ENCODE results near the gene HNRNPLL.

HNRNPLL gene

DNA sequence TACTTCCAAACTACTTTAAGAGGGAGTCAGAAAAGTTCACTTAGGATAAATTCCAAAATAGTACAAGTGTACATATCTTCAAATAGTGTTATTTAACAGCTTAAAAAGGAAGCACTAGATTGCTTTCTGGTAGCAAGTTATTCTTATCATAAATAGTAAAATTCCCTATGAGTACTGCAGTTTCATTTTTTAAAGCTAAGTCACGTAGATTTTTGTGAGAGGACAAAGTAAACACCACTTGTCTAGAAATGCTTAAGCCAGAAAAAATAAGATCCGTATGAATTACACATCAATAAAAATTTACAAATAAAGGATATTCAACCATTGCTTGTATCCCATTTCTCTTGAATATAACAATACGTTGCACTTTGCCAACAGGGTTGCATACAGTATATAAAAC, 19.2 kb downstream of the HNRNPLL start:
- Histone ChIP-seq H2AFZ (ENCODE audit: insufficient read depth, low read length, poor library complexity) (no peak overlapping the region), H3K9me3 (ENCODE audit: insufficient read depth, low read depth, low read length) (no peaks in the 10 kb centered on the region), H4K91ac (ENCODE audit: low read depth, low read length) (no peak overlapping the region), H3K4me3 (ENCODE audit: low read depth, low read length) (no peak overlapping the region), H2AK5ac (ENCODE audit: low read length) (no peak overlapping the region), H3K14ac (ENCODE audit: low read length) (no peak overlapping the region), H3K27ac (ENCODE audit: low read depth, low read length) (no peak overlapping the region), H3K36me3 (ENCODE audit: control insufficient read depth in 1 of 2, insufficient read depth in 2 of 2, low read length in 2 of 2) (peaks cover 6 to 11% of the 10 kb centered on the region in 2 experiments), H3K4ac (ENCODE audit: low read depth, low read length) (no peak overlapping the region), H4K8ac (ENCODE audit: low read depth, low read length) (no peak overlapping the region), H3K18ac (ENCODE audit: low read length) (no peak overlapping the region), H4K12ac (ENCODE audit: low read depth, low read length) (no peak overlapping the region), H3K4me2 (ENCODE audit: low read length) (no peak overlapping the region), H3K79me2 (ENCODE audit: control insufficient read depth, insufficient read depth, low read length, poor library complexity) (no peaks in the 10 kb centered on the region), H3K4me1 (ENCODE audit: control insufficient read depth in 1 of 2, insufficient read depth in 2 of 2, low read length in 2 of 2) (no peaks in the 10 kb centered on the region), H2BK12ac (ENCODE audit: low read length) (no peak overlapping the region), H3K9ac (ENCODE audit: low read length) (no peak overlapping the region), H2BK5ac (ENCODE audit: low read depth, low read length, poor library complexity) (no peak overlapping the region), H3K23ac (ENCODE audit: low read length) (no peak overlapping the region), H2BK120ac (ENCODE audit: insufficient read depth, low read length, poor library complexity) (no peak overlapping the region), H3K27me3 (ENCODE audit: insufficient read depth, low read length) (no peaks in the 10 kb centered on the region), H3K79me1 (ENCODE audit: low read length) (no peaks in the 10 kb centered on the region)
- WGBS (ENCODE audit: extremely low coverage, insufficient coverage, insufficient read length), result no CpG with 5 or more reads among the region's 3 CpGs
- no peak for DNase-seq

DNA sequence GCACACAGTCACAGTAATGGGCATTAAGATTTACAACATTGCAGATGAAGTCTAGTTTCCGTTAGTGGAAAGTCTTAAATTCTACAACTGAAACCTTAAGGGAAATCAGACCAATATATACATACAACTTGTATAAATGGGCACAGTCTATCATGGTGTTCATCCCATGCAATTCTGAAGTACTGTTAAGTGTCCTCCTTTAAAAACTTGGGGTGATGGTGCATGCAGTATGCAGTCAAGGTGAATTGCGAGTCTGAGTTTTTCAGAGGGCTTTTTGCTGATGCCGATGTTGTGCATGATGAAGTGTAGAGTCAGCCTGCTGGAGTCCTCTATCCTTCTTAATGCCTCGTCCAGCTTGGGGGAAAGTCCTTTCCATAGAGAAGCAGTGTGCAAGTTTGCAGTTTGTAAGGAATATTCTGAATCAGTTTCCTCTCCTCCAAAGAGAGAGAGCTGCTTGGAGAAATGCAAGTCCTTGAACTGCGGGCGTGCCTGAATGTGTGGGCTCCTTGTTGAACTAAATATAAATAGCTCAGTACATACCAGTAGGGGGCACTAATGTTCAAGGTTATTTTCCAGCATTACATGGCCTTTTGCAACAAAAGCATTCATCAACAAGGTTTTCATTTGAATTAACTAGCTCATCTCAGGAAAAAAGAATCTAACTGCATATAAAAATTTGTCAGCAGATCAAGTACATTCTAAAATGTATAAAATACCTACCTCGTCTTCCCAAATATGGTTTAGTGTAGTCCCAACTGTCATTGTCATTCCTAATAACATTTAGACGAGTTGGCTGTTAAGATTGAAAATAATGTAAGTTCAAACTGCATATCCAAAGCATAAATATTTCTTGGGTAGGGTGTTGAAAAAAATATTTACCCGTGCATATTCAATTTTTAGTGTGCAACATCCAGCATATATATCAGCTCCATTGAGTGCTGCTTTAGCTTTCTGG, 21.3 kb downstream of the HNRNPLL start:
- Histone ChIP-seq H2BK120ac (ENCODE audit: insufficient read depth, low read length, poor library complexity) (no peak overlapping the region), H3K27ac (ENCODE audit: low read depth, low read length) (no peak overlapping the region), H3K14ac (ENCODE audit: low read length) (no peak overlapping the region), H3K23ac (ENCODE audit: low read length) (no peak overlapping the region), H4K12ac (ENCODE audit: low read depth, low read length) (no peak overlapping the region), H3K79me1 (ENCODE audit: low read length) (no peaks in the 10 kb centered on the region), H2AFZ (ENCODE audit: insufficient read depth, low read length, poor library complexity) (no peak overlapping the region), H3K4me2 (ENCODE audit: low read length) (no peak overlapping the region), H2AK5ac (ENCODE audit: low read length) (no peak overlapping the region), H3K18ac (ENCODE audit: low read length) (no peak overlapping the region), H3K79me2 (ENCODE audit: control insufficient read depth, insufficient read depth, low read length, poor library complexity) (no peaks in the 10 kb centered on the region), H4K91ac (ENCODE audit: low read depth, low read length) (no peak overlapping the region), H3K27me3 (ENCODE audit: insufficient read depth, low read length) (no peaks in the 10 kb centered on the region), H3K9me3 (ENCODE audit: insufficient read depth, low read depth, low read length) (no peaks in the 10 kb centered on the region), H3K4me1 (ENCODE audit: control insufficient read depth in 1 of 2, insufficient read depth in 2 of 2, low read length in 2 of 2) (no peaks in the 10 kb centered on the region), H2BK5ac (ENCODE audit: low read depth, low read length, poor library complexity) (no peak overlapping the region), H3K4ac (ENCODE audit: low read depth, low read length) (no peak overlapping the region), H3K4me3 (ENCODE audit: low read depth, low read length) (no peak overlapping the region), H4K8ac (ENCODE audit: low read depth, low read length) (no peak overlapping the region), H3K36me3 (ENCODE audit: control insufficient read depth in 1 of 2, insufficient read depth in 2 of 2, low read length in 2 of 2) (peaks cover 6 to 9% of the 10 kb centered on the region in 2 experiments), H2BK12ac (ENCODE audit: low read length) (no peak overlapping the region), H3K9ac (ENCODE audit: low read length) (no peak overlapping the region)
- DNase-seq, result peak; percentile 59 to 91
- no CpG with 5 or more reads among the region's 9 CpGs for WGBS (ENCODE audit: extremely low coverage, insufficient coverage, insufficient read length)

DNA sequence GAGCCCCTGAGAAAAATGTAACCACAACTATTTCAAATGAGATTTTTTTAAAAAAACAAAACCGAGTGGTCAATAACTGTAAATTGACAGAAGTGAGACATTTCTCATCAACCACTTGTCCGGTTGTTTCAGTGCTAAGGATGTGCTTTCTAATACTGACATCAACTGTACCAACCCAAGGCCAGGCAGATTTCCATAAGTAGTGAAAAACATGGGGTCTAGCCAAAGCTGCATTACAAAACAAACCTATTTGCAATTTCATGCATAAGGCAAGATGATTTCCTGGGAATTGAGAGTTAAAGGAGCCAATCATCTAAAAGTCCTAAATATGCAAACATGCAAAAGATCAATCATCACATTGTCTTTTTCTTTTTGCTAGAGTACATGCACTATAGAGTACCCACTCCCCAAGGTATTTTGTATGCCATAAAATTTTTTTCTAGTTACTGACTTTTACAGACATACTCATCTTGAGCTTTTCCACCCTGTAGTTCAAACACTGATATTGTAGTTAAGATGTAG, 22.6 kb downstream of the HNRNPLL start:
- no peak overlapping the region for H4K12ac ChIP-seq (ENCODE audit: low read depth, low read length)
- no peak overlapping the region for H3K18ac ChIP-seq (ENCODE audit: low read length)
- no peak overlapping the region for H3K27ac ChIP-seq (ENCODE audit: low read depth, low read length)
- no peaks in the 10 kb centered on the region for H3K79me1 ChIP-seq (ENCODE audit: low read length)
- H3K4me1 ChIP-seq (ENCODE audit: control insufficient read depth in 1 of 2, insufficient read depth in 2 of 2, low read length in 2 of 2), result no peaks in the 10 kb centered on the region
- DNase-seq, result no peak
- no peaks in the 10 kb centered on the region for H3K9me3 ChIP-seq (ENCODE audit: insufficient read depth, low read depth, low read length)
- no peak overlapping the region for H3K23ac ChIP-seq (ENCODE audit: low read length)
- H3K4ac ChIP-seq (ENCODE audit: low read depth, low read length), result no peak overlapping the region
- peaks cover 6% of the 10 kb centered on the region in 2 experiments for H3K36me3 ChIP-seq (ENCODE audit: control insufficient read depth in 1 of 2, insufficient read depth in 2 of 2, low read length in 2 of 2)
- no peak overlapping the region for H2BK120ac ChIP-seq (ENCODE audit: insufficient read depth, low read length, poor library complexity)
- H2AFZ ChIP-seq (ENCODE audit: insufficient read depth, low read length, poor library complexity), result no peak overlapping the region
- no peak overlapping the region for H4K8ac ChIP-seq (ENCODE audit: low read depth, low read length)
- no peak overlapping the region for H2BK5ac ChIP-seq (ENCODE audit: low read depth, low read length, poor library complexity)
- no peak overlapping the region for H3K4me2 ChIP-seq (ENCODE audit: low read length)
- no peak overlapping the region for H3K9ac ChIP-seq (ENCODE audit: low read length)
- WGBS (ENCODE audit: extremely low coverage, insufficient coverage, insufficient read length), result no CpG with 5 or more reads among the region's 2 CpGs
- no peaks in the 10 kb centered on the region for H3K79me2 ChIP-seq (ENCODE audit: control insufficient read depth, insufficient read depth, low read length, poor library complexity)
- no peak overlapping the region for H2AK5ac ChIP-seq (ENCODE audit: low read length)
- no peak overlapping the region for H3K4me3 ChIP-seq (ENCODE audit: low read depth, low read length)
- no peak overlapping the region for H2BK12ac ChIP-seq (ENCODE audit: low read length)
- H3K27me3 ChIP-seq (ENCODE audit: insufficient read depth, low read length), result no peaks in the 10 kb centered on the region
- no peak overlapping the region for H3K14ac ChIP-seq (ENCODE audit: low read length)
- H4K91ac ChIP-seq (ENCODE audit: low read depth, low read length), result no peak overlapping the region

DNA sequence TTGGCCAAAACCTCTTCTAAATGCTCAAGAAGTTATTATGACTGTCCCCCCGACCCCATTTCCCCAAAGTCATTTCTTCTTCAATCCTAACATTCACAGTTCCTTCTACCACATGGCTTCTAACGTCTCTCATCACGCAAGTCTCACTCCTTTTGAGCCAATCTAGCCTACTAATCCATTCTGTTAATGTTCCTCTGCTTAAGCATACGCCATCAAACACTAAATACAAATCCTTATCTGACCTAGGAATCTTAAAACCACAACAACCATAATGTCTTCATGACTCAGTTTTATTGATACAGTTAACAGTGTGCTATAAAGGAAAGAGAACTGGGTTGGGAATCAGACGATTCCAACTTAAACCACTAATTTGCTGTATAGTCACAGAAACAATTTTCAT, 23.9 kb downstream of the HNRNPLL start:
- Histone ChIP-seq H3K18ac (ENCODE audit: low read length) (no peak overlapping the region), H3K14ac (ENCODE audit: low read length) (no peak overlapping the region), H2BK12ac (ENCODE audit: low read length) (no peak overlapping the region), H3K27ac (ENCODE audit: low read depth, low read length) (no peak overlapping the region), H2BK120ac (ENCODE audit: insufficient read depth, low read length, poor library complexity) (no peak overlapping the region), H4K8ac (ENCODE audit: low read depth, low read length) (no peak overlapping the region), H4K12ac (ENCODE audit: low read depth, low read length) (no peak overlapping the region), H2AFZ (ENCODE audit: insufficient read depth, low read length, poor library complexity) (no peak overlapping the region), H3K9ac (ENCODE audit: low read length) (no peak overlapping the region), H3K79me2 (ENCODE audit: control insufficient read depth, insufficient read depth, low read length, poor library complexity) (no peaks in the 10 kb centered on the region), H3K4ac (ENCODE audit: low read depth, low read length) (no peak overlapping the region), H2AK5ac (ENCODE audit: low read length) (no peak overlapping the region), H3K9me3 (ENCODE audit: insufficient read depth, low read depth, low read length) (no peaks in the 10 kb centered on the region), H3K4me3 (ENCODE audit: low read depth, low read length) (no peak overlapping the region), H3K27me3 (ENCODE audit: insufficient read depth, low read length) (no peaks in the 10 kb centered on the region), H3K4me1 (ENCODE audit: control insufficient read depth in 1 of 2, insufficient read depth in 2 of 2, low read length in 2 of 2) (no peaks in the 10 kb centered on the region), H3K79me1 (ENCODE audit: low read length) (no peaks in the 10 kb centered on the region), H2BK5ac (ENCODE audit: low read depth, low read length, poor library complexity) (no peak overlapping the region), H3K23ac (ENCODE audit: low read length) (no peak overlapping the region), H3K36me3 (ENCODE audit: control insufficient read depth in 1 of 2, insufficient read depth in 2 of 2, low read length in 2 of 2) (peaks cover 4 to 5% of the 10 kb centered on the region in 2 experiments), H4K91ac (ENCODE audit: low read depth, low read length) (no peak overlapping the region), H3K4me2 (ENCODE audit: low read length) (no peak overlapping the region)
- DNase-seq, result no peak
- no CpG with 5 or more reads among the region's 5 CpGs for WGBS (ENCODE audit: extremely low coverage, insufficient coverage, insufficient read length)

Data from trophoblast cell (in vitro differentiated cells and primary cell).